Kidney (tissue), 22 donors: Measurements from ENCODE around the gene FFAR1. TPM values are rescaled to one million over a fixed set of nuclear protein-coding genes. Genes with fewer than 3 reads are reported as not detected.

ENCODE experiments used
- DNase-seq, 5 donors: peaks; one replicate each; pipeline ENCODE4 v3.0.0-alpha.2; 2013 to 2020
- FAIRE-seq: peaks from 2 replicates; lab custom pipeline; 2012; peaks lifted over from hg19 to GRCh38; lab: Jason Lieb, UNC
- H3K27ac ChIP-seq, 2 donors: one replicate each; pipeline ENCODE4 v1.7.0; 2013; ENCODE audit warnings: low read depth in 2 of 2, low read length in 2 of 2, inconsistent platforms in 1 of 2
- H3K27me3 ChIP-seq: one replicate; pipeline ENCODE4 v1.7.1; 2013; ENCODE audit warnings: low read length, inconsistent platforms; ENCODE audit not compliant: control insufficient read depth, insufficient read depth
- H3K36me3 ChIP-seq, 3 donors: one replicate each; pipeline versions ENCODE4 v1.7.0 to v1.7.1; 2013; ENCODE audit warnings: low read length in 3 of 3, control low read depth in 1 of 3, inconsistent platforms in 1 of 3; ENCODE audit not compliant: insufficient read depth in 3 of 3, control insufficient read depth in 2 of 3
- H3K4me1 ChIP-seq, 3 donors: one replicate each; pipeline versions ENCODE4 v1.7.0 to v1.7.1; 2013; ENCODE audit warnings: low read length in 3 of 3, inconsistent platforms in 1 of 3, low read depth in 1 of 3; ENCODE audit not compliant: control insufficient read depth in 2 of 3, insufficient read depth in 2 of 3
- H3K4me3 ChIP-seq, 3 donors: one replicate each; pipeline versions ENCODE4 v1.7.0 to v1.8.1; 2013; ENCODE audit warnings: low read length in 3 of 3, control low read depth in 1 of 3, inconsistent platforms in 1 of 3
- H3K9ac ChIP-seq, 3 donors: one replicate each; pipeline versions ENCODE4 v1.7.0 to v1.7.1; 2013; ENCODE audit warnings: low read length in 3 of 3, control low read depth in 1 of 3, inconsistent platforms in 1 of 3
- H3K9me3 ChIP-seq, 3 donors: one replicate each; pipeline versions ENCODE4 v1.7.0 to v1.7.1; 2013; ENCODE audit warnings: low read length in 3 of 3, control low read depth in 1 of 3, inconsistent platforms in 1 of 3; ENCODE audit not compliant: control insufficient read depth in 2 of 3, insufficient read depth in 1 of 3
- intact Hi-C: fragments of 100-400 bp; cut with DNase I; formaldehyde crosslinking; loops from one replicate; pipeline ENCODE4 v1.11.1; 2022
- long read RNA-seq, 10 donors: library from polyadenylated mRNA in 1 of 10; unstranded in 1 of 10; transcript quantifications; one replicate each; pipeline ENCODE4 v2.0.0 and lab custom pipeline, GENCODE V29; 2021 to 2026
- polyA plus RNA-seq: library from polyadenylated mRNA; stranded (reverse); fragments of 350-450 nt; fragmentation: Illumina TruSeq; extraction: RNeasy Lipid Tissue Mini Kit (QIAGEN cat#74804); gene quantifications from one replicate; pipeline ENCODE4 v1.2.3, GENCODE V29; 2014; ENCODE audit warnings: low read depth, low replicate concordance; ENCODE audit not compliant: insufficient read depth
- total RNA-seq: library from RNA; stranded (reverse); fragmentation: NEBNext Ultra II Directional; extraction: Animal tissue kit (Norgen Biotek cat#: 25700); gene quantifications from one replicate; pipeline ENCODE4 v1.2.1, GENCODE V29; 2021
- TF ChIP-seq, protein P1 (sequence below): IDR thresholded peaks from 3 replicates; pipeline ENCODE4 v1.5.1; 2012; ENCODE audit warnings: mild to moderate bottlenecking, moderate library complexity, borderline replicate concordance; ENCODE audit not compliant: insufficient read depth; ENCODE audit errors: extremely low read depth
- donor health status: control.
- donor health status: control.
- donor health status: control.
- donor health status: control.
- donor health status: control.
- donor health status: DM: yes; HTN: yes; CAD: no.
- donor health status: Normal renal cell carcinoma (clear cell type).

Gene FFAR1, protein sequence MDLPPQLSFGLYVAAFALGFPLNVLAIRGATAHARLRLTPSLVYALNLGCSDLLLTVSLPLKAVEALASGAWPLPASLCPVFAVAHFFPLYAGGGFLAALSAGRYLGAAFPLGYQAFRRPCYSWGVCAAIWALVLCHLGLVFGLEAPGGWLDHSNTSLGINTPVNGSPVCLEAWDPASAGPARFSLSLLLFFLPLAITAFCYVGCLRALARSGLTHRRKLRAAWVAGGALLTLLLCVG (N-terminal part only)
- total RNA-seq (not detected), polyA plus RNA-seq (not detected)
- long read RNA-seq, donor 1: 0 reads
- long read RNA-seq, donor 2: 0 reads
- long read RNA-seq, donor 3, partial matches to known transcripts: 0 of 1 reads
- long read RNA-seq, donor 3, other reads (novel, unspliced or antisense): 0 of 1 reads
- long read RNA-seq, donor 4: 0 reads
- long read RNA-seq, donor 5: 0 reads
- long read RNA-seq, donor 6: 0 reads
- long read RNA-seq, donor 7: 0 reads
- long read RNA-seq, donor 8: 0 reads
- long read RNA-seq, donor 9, partial matches to known transcripts: 0 of 1 reads
- long read RNA-seq, donor 9, other reads (novel, unspliced or antisense): 0 of 1 reads
- long read RNA-seq, donor 10: 0 reads

DNA sequence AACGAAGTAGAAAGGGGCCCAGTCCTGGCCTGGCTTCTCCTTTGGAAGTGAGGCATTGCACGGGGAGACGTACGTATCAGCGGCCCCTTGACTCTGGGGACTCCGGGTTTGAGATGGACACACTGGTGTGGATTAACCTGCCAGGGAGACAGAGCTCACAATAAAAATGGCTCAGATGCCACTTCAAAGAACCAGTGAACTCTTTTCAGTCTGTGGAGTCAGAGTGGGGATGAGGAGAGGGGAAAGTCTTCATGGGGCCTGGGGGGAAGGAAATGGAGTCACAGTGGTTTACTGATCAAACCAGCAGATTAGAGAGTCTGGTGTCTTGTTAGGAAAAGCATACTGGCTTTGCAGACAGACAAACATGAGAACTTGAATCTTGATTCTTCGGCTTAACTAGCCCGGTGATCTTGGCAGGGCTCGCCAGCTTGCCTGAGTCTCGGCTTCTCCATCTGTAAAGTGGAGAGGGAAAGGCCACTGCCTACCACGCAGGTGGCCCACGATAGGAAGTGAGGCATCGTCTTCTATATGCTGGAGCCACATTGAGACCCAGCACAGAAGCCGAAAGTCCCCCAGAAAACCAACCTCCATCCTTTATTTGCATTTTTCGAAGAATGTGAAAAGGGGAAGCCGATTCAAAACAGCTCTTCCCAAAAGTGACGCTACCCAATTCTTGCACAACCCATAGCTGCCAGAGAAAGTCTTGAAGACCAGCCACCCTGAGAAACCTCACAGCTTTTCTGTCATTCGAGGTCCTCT lies at the start of gene FFAR1:
FFAR1 (plus strand) TSS at position 732 of the 759 bp plus-strand sequence. CDS start 3,650 bp downstream, outside the sequence.
- H3K36me3 ChIP-seq: no peaks in the 10 kb centered on the region
- no peaks in the 10 kb centered on the region for H3K27me3 ChIP-seq
- H3K27ac ChIP-seq: no peak within 1 kb of the TSS
- no peak within 1 kb of the TSS for H3K4me3 ChIP-seq
- TF ChIP-seq, protein P1, sequence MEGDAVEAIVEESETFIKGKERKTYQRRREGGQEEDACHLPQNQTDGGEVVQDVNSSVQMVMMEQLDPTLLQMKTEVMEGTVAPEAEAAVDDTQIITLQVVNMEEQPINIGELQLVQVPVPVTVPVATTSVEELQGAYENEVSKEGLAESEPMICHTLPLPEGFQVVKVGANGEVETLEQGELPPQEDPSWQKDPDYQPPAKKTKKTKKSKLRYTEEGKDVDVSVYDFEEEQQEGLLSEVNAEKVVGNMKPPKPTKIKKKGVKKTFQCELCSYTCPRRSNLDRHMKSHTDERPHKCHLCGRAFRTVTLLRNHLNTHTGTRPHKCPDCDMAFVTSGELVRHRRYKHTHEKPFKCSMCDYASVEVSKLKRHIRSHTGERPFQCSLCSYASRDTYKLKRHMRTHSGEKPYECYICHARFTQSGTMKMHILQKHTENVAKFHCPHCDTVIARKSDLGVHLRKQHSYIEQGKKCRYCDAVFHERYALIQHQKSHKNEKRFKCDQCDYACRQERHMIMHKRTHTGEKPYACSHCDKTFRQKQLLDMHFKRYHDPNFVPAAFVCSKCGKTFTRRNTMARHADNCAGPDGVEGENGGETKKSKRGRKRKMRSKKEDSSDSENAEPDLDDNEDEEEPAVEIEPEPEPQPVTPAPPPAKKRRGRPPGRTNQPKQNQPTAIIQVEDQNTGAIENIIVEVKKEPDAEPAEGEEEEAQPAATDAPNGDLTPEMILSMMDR: no peak
- no peaks in the 10 kb centered on the region for H3K4me1 ChIP-seq
- no peaks in the 10 kb centered on the region for H3K9me3 ChIP-seq
- intact Hi-C loops: no loop called here
- DNase-seq (peak in 2 of 5 donors; percentile 18 to 39), FAIRE-seq (no peak)
- H3K9ac ChIP-seq: no peak within 1 kb of the TSS

DNA sequence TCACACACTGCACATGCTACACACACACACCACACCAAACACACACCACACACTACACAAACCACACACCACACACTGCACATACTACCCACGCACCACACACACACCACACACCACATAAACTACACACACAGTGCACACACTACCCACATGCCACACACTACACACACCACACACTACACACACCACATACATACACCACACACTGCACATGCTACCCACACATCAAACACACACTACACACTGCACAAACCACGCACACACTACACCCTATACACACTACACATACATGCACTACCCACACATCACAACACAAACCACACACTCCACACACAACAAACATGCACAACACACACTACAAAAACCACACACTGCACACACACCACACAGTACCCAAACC lies 49.8 kb upstream of the FFAR1 start:
- intact Hi-C loops: no loop called here
- no peaks in the 10 kb centered on the region for H3K27me3 ChIP-seq

DNA sequence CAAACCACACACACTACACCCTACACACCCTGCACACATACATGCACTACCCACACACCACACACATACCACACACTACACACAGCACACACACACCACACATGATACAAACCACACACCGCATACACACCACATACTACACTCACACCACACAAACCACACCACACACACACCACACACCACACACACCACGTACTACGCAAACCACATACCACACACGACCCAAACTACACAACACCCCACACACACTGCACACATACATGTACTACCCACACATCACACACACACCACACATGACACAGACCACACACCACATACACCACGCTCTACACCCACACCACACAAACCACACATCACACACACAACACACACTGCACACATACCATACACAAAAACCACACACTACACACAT lies 49.1 kb upstream of the FFAR1 start:
- Histone ChIP-seq H3K9me3 (peaks cover 0 to 2% (median 0%) of the 10 kb centered on the region in 3 donors), H3K27ac (no peak overlapping the region), H3K36me3 (no peaks in the 10 kb centered on the region), H3K27me3 (no peaks in the 10 kb centered on the region), H3K9ac (no peak overlapping the region), H3K4me3 (no peak overlapping the region), H3K4me1 (no peaks in the 10 kb centered on the region)
- intact Hi-C loops: no loop called here
- no peak for FAIRE-seq
- no peak for DNase-seq
- TF ChIP-seq, protein P1: no peak

More for the DNA sequence above, 49.8 kb upstream of the FFAR1 start:
- TF ChIP-seq, protein P1: no peak
- Histone ChIP-seq H3K9me3 (peaks cover 0 to 2% (median 0%) of the 10 kb centered on the region in 3 donors), H3K36me3 (no peaks in the 10 kb centered on the region), H3K9ac (no peak overlapping the region), H3K27ac (no peak overlapping the region), H3K4me1 (no peaks in the 10 kb centered on the region), H3K4me3 (peak overlapping the region in 1 of 3 donors; percentile 17)
- DNase-seq (no peak), FAIRE-seq (no peak)
